ENCODE measurements around the gene ADCYAP1R1.
"Not testable (repeated sequence)": the region's sequence is repeated elsewhere in the genome, so short reads cannot be mapped to it uniquely, and the experiment has no call there.

ADCYAP1R1 gene

DNA sequence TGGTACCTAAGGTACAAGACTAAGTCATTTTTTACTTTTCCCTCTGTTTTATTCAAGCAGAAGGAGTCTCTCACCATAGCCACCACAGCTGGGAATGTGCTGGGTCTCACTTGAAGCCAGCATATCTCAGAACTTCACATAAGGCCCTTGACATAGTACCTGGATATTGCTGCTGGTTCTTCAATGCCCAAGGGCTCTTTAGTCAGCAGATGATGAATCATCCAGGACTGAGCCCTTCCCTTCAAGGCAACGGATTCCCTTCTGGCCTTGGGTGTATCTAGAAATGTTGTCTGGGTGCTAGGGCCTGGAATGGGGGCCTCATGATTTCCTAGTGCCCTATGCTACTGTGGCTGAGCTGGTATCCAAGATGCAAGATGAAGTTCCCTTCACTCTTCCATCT lies 93.9 kb downstream of the ADCYAP1R1 start:
- DNase-seq = no peak

DNA sequence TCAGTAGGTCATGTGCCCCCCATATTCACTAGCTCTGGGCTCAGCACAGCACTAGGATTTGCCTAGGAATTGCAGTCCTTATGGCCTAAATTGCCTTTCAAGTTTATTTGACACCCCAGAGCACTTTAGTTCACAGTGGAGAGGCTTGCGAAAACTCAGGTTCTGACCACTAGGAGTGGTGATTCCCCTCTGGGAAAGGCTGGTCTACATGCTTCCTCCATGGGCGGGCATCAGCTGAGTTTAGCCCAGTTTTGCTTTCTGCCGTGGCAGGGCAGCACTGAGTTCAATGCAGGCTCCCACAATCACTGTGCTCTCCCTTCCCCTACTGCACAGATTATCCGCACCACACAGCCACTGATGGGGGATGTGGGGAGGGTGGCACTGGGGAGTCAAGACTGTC lies 94.4 kb downstream of the ADCYAP1R1 start:
- no peak for DNase-seq

DNA sequence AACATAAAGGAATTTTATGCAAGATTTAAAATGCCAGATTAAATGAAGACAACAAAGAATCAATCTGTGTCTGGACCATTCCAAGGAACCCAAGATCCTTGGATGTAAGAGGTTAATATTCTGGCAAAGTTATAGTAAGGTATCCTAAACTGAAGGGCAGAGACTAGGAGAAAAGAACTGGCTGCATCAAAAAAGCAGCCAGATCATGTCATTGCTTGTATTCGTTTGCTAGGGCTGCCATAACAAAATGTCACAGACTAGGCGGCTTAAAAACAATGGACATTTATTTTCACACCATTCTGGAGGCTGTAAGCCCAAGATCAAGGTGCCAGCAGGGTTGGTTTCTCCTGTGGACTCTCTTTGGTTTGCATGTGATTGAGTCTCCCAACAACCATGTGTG lies 99.7 kb downstream of the ADCYAP1R1 start:
- DNase-seq = no peak

DNA sequence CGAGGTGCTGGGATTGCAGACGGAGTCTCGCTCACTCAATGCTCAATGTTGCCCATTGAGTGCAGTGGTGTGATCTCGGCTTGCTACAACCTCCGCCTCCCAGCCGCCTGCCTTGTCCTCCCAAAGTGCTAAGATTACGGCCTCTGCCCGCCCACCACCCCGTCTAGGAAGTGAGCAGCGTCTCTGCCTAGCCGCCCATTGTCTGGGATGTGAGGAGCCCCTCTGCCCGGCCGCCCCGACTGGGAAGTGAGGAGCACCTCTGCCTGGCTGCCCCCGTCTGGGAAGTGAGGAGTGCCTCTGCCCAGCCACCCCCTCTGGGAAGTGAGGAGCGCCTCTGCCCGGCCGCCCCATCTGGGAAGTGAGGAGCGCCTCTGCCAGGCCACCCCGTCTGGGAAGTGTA lies 101.2 kb downstream of the ADCYAP1R1 start:
- not testable (repeated sequence) for DNase-seq

DNA sequence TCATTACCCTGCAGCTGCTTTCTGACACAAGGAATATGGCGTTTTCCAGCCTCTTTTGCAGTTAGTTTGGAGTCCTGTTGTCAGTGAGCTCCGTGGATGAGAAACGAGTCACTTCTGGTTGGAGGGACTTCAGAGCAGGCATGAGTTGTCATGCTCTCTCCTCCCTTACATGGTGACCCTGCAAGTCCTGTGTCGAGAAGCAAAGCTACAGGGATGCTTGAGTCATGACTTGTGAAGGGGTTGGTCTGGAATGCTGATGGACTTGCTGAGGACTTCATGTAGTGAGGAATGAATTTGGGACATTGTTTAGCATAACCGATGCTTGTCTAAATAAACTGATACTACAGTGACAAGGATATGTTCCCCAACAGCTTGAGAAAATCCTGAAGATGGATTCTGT lies 108.8 kb downstream of the ADCYAP1R1 start:
- DNase-seq = no peak
